ENCODE data around the gene AQP6.
A peak's percentile ranks its signal among the peaks of the same experiment; 100 is the strongest.

AQP6 gene

GRCh38 chr12:50003595-50003994, 30.8 kb downstream of the AQP6 start:
- no peak for DNase-seq (ENCODE audit: low read depth)

GRCh38 chr12:50004696-50005095, 31.9 kb downstream of the AQP6 start:
- no peak for DNase-seq (ENCODE audit: low read depth)

GRCh38 chr12:50005175-50005574, 32.4 kb downstream of the AQP6 start:
- DNase-seq (ENCODE audit: low read depth), result no peak

DNA sequence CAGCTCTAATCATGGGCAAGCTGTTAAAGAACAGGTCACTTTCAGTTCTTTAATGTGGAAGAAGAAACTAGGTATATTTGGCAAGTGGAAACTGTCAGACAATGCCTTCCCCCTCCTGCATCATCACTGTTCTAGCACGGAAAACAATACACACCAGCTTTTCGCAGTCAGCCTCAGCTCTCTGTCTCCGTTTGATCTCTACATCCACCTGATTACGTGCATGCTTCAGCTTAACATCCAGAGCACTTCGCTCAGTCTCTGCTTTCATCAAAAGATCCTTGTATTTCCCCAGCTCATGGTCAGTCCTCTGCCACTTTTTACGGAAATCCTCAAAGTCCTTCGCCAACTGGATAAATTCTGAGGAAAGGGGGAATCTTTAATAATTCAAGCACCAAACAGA, 33.5 kb downstream of the AQP6 start:
- no peak for DNase-seq (ENCODE audit: low read depth)

GRCh38 chr12:50006754-50007442, 34.2 kb downstream of the AQP6 start:
- no peak for DNase-seq (ENCODE audit: low read depth)

DNA sequence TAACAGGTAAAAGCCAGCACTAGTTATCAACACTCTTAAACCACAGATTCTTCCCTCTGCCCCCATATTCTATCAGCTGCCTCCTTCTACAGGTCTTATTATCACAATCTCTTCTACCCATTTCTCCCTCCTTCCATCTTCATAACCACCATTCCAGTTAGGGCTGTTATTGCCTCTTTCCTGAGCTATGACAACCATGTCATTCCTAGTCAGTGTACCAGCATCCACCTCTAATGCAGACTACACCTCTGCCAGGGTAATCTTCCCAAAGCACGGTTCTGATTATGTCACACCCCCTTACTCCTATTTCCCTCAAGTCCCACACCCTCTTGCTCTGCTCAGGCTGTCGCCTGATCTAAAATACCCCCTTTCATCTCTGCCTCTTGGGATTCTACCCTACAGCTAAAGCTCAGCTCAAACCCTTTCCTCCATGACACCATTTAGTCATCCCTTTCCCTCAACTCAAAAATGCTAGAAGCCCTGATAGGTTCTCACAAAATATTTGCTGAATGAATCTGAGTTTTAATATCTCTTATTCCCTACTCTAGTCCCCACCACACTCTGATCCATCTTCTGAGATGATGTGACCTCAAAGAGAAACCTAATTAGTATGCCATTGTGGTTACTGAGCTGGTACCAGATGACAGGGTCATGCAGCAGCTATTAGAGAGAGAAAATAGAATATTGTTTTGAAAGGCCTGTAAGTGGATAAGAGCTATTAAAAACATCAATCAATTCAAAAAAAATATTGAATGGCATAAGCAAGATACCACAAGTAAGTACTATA, 40.8 kb downstream of the AQP6 start:
- DNase-seq (ENCODE audit: low read depth), result no peak

DNA sequence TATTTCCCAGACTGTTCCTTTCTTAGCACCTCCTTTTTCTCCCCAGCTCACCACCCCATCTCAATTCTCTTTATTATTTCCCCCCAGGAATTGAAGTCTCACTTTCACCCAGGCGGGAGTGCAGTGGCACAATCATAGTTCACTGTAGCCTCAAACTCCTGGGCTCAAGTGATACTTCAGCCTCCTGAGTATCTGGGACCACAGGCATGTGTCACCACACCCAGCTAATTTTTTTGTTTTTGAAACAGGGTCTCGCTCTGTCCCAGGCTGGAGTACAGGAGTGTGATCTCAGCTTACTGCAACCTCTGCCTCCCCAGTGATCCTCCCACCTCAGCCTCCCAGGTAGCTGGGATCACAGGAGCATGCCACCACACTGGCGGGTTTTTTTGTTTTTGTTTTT, 41.6 kb downstream of the AQP6 start:
- DNase-seq (ENCODE audit: low read depth), result no peak

DNA sequence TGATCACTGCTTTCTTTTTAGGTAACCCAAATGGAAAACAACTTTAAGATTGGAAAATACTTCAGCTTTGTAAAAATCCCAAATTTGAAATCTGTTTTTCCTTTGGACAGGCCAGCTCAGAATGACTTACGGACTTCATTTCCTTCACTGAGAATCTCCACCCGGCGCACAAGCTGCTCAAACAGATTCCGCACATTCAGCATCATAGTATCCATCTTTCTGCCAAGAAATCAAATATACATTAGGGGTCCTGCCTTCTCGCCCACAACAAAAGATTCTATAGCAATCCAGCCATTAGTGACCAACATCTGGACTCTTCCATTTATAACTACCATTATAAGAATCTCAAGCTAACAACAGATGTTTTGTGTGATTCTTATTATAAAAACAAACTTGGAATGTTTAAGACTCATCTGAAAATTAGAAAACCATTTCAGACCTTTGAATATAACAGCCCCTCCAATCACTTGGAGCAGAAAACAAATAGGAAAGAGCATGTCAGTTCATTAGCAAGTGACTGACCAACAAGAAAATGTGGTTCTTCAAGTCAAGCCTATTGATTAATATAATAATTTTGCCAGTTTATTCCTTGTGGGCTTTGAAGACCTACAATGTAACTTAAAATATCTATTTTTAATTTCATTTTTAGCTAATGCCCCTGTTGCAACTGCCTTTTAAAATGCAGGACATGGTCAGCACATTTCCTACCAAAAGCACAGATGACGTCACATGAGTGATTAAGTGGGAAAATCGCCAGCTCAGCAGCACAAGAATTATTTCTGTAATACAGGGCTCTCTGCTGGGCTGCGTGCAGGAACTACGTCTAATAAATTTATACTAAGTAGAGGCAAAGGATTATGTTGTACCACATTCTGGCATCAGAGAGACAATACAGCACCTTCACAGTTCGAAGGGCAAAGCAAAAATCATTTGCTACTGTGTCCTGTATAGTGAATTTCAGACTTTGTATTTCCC, 44.0 kb downstream of the AQP6 start:
- no peak for DNase-seq (ENCODE audit: low read depth)

DNA sequence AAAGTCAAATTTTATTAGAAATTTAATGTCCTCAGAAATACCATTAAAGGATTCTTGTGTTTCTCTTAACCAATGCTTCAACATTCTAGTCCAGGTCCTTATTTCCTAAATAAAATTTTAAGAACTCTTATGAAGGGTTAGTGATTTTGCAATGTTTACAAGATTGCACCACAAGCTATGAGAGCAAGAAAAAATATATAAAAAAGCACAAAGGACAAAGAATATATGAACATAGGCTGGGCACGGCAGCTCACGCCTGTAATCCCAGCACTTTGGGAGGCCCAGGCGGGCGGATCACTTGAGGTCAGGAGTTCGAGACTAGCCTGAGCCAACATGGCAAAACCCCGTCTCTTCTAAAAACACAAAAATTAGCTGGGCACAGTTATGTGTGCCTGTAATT, 44.9 kb downstream of the AQP6 start:
- no peak for DNase-seq (ENCODE audit: low read depth)

DNA sequence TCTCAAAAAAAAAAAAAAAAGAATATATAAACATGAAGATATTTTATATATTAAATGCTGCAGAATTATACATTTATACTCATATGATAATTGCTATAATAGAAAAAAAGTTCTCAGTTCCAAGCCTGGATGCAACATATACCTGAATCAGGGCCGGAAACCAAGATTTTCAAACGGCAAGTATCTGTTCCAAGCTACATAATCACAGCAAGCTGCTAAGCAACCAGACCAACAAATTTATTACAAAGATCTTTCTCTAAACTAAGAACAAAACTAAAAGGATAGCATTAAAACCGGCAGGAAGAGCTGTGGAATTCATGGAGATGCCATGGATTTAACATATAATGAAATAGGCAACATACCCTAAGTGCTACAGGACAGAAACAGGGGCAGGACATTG, 45.4 kb downstream of the AQP6 start:
- DNase-seq (ENCODE audit: low read depth), result no peak

- no peak for DNase-seq (ENCODE audit: low read depth)
Measured at GRCh38 chr12:50018968-50019367, 46.2 kb downstream of the AQP6 start.

DNA sequence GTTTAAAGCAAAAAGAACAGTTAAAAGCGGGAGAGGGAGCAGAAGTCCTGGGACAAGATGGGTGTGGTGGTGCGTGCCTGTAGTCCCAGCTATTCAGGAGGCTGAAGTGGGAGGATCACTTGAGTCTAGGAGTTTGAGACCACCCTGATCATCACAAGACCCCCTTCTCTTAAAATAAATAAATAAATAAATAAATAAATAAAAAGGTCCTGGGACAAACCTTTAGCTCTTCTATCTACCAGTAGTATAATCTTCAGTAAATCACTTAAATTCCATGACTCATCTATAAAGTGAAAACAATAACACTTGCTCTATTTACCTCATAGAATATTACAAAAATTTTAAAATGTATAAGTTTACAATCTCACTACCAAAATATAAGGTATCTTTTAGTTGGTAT, 46.8 kb downstream of the AQP6 start:
- DNase-seq (ENCODE audit: low read depth), result no peak

DNA sequence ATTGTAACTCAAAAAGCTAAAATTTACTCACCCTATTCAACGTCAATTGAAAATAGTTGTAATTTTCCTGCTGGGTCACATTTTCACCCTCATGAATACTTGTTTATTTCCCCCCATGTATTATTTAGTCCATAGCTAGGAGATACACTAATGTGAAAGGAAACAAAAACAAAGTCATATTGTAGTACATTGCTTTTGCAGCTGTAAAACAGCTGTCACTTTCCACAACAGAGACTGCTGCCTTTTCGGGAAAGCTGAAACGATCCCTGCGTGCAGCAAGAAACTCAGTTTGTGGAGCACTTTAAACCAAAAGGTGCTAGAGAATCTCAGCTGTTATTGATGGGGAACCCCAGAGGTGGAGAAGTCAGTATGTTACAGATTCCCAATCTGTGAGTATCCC, 48.3 kb downstream of the AQP6 start:
- DNase-seq (ENCODE audit: low read depth), result no peak

DNA sequence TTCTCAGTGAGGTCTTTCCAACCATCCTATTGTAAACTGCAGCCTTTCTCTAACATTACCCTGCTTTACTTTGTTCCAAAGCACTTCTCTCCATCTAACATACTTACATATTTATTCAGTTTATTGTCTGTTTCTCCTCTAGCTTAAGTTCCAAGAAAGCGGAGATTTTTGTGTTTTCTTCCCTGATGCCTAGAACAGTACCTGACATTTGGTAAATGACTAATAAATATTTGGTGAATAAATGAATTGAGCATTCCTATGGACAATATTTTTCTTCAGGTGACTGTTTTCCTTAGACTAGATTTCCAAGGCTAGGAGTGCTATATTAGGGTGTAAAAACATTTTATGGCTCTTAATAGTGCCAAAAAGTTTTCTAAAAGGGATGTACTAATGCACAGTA, 50.2 kb downstream of the AQP6 start:
- no peak for DNase-seq (ENCODE audit: low read depth)

DNA sequence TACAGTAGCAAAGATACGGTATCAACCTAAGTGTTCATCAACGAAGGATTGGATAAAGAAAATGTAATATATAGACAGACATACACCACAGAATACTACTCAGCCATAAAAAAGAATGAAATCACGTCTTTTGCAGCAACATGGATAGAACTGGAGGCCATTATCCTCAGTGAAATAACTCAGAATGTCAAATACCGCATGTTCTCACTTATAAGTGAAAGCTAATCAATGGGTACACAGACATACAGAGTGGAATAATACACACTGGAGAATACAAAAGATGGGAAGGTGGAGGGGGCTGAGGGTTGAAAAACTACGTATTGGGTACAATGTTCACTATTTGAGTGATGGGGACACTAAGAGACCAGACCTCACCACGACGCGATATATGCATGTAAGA, 51.5 kb downstream of the AQP6 start:
- no peak for DNase-seq (ENCODE audit: low read depth)

- no peak for DNase-seq (ENCODE audit: low read depth)
Measured at GRCh38 chr12:50024805-50025186, 52.0 kb downstream of the AQP6 start.

DNA sequence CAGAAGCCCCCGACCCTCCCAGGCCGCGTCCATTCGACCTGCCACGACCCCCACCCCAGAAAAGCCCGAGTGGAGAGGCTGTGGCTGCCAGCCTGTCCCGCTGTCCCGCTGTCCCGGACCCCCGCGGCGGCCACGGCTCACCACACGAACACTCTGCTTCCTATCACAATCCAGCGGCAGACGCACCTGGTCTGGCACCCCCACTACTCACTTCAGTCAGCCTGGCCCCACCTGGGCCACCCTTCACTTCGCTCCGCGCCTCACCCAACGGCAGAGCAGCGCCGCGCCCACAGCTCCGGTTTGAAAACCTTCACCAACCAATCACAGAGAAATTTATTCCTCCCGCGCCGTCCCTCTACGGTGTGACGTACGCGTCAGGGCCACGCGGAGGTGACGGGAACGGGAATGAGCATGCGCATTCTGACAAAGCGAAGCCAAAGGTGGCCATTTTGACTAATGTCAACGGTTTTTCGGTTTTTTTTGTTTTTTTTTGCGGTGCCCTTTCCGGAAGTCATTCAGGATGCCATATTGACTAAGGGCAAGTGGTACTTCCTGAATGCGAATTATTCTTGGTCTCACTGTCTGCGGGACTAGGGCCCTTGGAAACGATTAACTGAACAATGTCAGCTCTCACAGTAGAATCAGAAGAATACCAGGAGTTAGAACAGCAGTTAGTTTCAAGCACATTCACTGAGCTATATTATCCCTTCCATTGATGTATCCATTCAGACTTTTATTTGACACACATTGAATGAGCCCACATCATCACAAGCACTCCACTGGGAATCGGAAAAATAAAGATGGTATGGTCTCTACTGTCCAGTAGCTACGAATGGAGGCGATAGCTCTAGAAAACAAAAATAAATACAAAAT, 52.7 kb downstream of the AQP6 start, which contains the start of gene RACGAP1:
TSS of gene RACGAP1 (minus strand) at position 308 of the 873 bp plus-strand sequence. CDS start 8,779 bp downstream, outside the sequence.
- DNase-seq (ENCODE audit: low read depth), result peak; percentile 85

GRCh38 chr12:50026691-50027090, 53.9 kb downstream of the AQP6 start:
- no peak for DNase-seq (ENCODE audit: low read depth)

Measured in GM04503 (cell line).